ENCODE results near the gene EXD3.

DNA sequence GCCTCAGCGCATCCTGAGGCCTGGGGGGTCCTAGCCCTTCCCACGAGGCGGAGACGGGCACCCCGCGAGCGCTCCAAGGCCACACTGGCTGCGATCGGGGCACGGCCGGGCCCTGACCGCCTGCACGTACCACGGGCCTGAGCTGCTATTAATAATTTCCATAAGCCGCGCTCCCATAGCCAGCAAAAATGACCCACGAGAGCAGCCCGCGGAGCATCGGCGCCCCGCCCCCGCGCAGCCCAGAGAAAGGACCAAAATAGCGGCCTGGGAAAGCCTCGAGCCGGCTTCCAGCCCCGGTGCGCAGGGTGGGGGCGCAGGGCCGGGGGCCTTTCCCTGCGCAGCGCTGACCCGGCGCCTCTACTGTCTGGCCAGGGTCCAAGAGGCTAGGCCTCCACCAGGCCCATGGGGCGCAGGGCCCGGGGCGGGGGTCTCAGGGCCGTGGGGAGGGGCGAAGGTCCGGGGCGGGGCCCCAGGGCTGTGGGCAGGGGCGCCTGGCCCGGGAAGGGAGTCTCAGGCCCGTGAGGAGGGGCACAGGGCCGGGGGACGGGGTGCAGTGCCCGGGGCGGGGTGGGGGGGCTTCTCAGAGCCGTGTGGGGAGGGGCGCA, 54.4 kb downstream of the EXD3 start:
- TF ChIP-seq, protein P1, sequence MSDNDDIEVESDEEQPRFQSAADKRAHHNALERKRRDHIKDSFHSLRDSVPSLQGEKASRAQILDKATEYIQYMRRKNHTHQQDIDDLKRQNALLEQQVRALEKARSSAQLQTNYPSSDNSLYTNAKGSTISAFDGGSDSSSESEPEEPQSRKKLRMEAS (IDR thresholded peaks at IDR 0.05) = no peak
- no peak for TF ChIP-seq FOXM1 (IDR thresholded peaks at IDR 0.05; ENCODE audit: borderline replicate concordance, low read depth)
- TF ChIP-seq CREB1 (IDR thresholded peaks at IDR 0.05; ENCODE audit: low read depth) = no peak

Measured in Ishikawa (cell line).